Rectal smooth muscle tissue (tissue), 1 donor: Measurements from ENCODE around the gene CPNE8.

Experiments
- H3K27ac ChIP-seq: one replicate; pipeline ENCODE4 v1.7.0; 2013; ENCODE audit warnings: low read depth, low read length, inconsistent platforms
- H3K27me3 ChIP-seq: one replicate; pipeline ENCODE4 v1.7.0; 2013; ENCODE audit warnings: low read length; ENCODE audit not compliant: control insufficient read depth, insufficient read depth
- H3K36me3 ChIP-seq: one replicate; pipeline ENCODE4 v1.7.0; 2013; ENCODE audit warnings: low read length; ENCODE audit not compliant: control insufficient read depth, insufficient read depth
- H3K4me1 ChIP-seq: one replicate; pipeline ENCODE4 v1.7.0; 2013; ENCODE audit warnings: low read length; ENCODE audit not compliant: control insufficient read depth, insufficient read depth
- H3K4me3 ChIP-seq: one replicate; pipeline ENCODE4 v1.7.0; 2013; ENCODE audit warnings: low read length
- H3K9ac ChIP-seq: one replicate; pipeline ENCODE4 v1.7.0; 2013; ENCODE audit warnings: low read length

Gene CPNE8

DNA sequence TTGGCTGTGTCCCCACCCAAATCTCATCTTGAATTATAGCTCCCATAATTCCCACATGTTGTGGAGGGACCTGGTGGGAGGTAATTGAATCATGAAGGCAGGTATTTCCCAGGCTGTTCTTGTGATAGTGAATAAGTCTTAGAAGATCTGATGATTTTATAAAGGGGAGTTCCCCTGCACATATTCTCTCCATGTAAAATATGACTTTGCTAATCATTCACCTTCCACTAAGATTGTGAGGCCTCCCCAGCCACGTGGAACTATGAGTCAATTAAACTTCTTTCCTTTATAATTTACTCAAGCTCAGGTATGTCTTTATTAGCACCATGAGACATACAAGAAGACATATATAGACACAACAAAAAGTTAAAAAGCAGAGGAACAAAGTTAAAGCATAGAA, 120.0 kb downstream of the CPNE8 start:
- no peak overlapping the region for H3K9ac ChIP-seq
- H3K27me3 ChIP-seq, result no peaks in the 10 kb centered on the region
- H3K36me3 ChIP-seq, result no peaks in the 10 kb centered on the region
- no peak overlapping the region for H3K27ac ChIP-seq
- no peak overlapping the region for H3K4me3 ChIP-seq
- H3K4me1 ChIP-seq, result no peaks in the 10 kb centered on the region

- Histone ChIP-seq H3K4me3 (no peak overlapping the region), H3K27me3 (no peaks in the 10 kb centered on the region), H3K4me1 (no peaks in the 10 kb centered on the region), H3K27ac (no peak overlapping the region), H3K36me3 (no peaks in the 10 kb centered on the region), H3K9ac (no peak overlapping the region)
Measured at GRCh38 chr12:38783304-38783703, 122.1 kb downstream of the CPNE8 start.

GRCh38 chr12:38782359-38782758, 123.0 kb downstream of the CPNE8 start:
- H3K4me3 ChIP-seq, result no peak overlapping the region
- no peaks in the 10 kb centered on the region for H3K27me3 ChIP-seq
- H3K27ac ChIP-seq, result no peak overlapping the region
- H3K9ac ChIP-seq, result no peak overlapping the region
- H3K4me1 ChIP-seq, result no peaks in the 10 kb centered on the region
- no peaks in the 10 kb centered on the region for H3K36me3 ChIP-seq

DNA sequence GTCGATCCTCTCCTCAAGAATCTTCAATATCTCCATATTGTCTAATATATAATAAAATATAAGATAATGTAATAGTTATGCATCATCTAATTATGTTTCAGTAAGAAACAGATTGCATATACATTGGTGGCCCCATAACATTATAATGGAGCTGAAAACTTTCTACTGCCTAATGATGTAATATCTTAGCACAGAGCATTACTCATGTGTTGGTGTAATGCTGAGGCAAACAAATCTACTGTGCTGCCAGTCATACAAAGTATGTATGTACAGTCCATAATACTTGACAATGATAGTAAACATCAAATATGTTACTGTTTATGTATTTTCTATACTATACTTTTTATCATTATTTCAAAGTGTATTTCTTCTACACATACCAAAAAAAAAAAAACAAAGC, 128.7 kb downstream of the CPNE8 start:
- Histone ChIP-seq H3K36me3 (no peaks in the 10 kb centered on the region), H3K4me1 (no peaks in the 10 kb centered on the region), H3K4me3 (no peak overlapping the region), H3K27me3 (no peaks in the 10 kb centered on the region), H3K27ac (no peak overlapping the region), H3K9ac (no peak overlapping the region)

GRCh38 chr12:38775457-38775856, 129.9 kb downstream of the CPNE8 start:
- H3K27me3 ChIP-seq, result no peaks in the 10 kb centered on the region
- no peak overlapping the region for H3K27ac ChIP-seq
- no peak overlapping the region for H3K4me3 ChIP-seq
- no peaks in the 10 kb centered on the region for H3K36me3 ChIP-seq
- H3K4me1 ChIP-seq, result no peaks in the 10 kb centered on the region
- no peak overlapping the region for H3K9ac ChIP-seq

DNA sequence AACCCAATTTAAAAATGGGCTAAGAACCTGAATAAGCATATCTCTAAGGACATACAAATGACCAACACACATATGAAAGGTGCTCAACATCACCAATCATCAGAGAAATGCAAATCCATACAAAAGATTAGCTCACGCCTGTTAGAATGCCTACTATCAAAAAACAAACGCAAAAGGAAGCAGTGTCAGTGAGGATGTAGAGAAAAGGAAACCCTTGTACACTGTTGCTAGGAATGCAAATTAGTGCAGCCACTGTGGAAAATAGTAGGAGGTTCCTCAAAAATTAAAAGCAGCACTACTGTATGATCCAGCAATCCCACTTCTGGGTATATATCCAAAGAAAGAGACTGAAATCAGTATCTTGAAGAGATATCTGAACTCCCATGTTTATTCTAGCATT, 133.0 kb downstream of the CPNE8 start:
- no peaks in the 10 kb centered on the region for H3K36me3 ChIP-seq
- no peaks in the 10 kb centered on the region for H3K27me3 ChIP-seq
- H3K4me3 ChIP-seq, result no peak overlapping the region
- H3K27ac ChIP-seq, result no peak overlapping the region
- no peak overlapping the region for H3K9ac ChIP-seq
- H3K4me1 ChIP-seq, result no peaks in the 10 kb centered on the region

DNA sequence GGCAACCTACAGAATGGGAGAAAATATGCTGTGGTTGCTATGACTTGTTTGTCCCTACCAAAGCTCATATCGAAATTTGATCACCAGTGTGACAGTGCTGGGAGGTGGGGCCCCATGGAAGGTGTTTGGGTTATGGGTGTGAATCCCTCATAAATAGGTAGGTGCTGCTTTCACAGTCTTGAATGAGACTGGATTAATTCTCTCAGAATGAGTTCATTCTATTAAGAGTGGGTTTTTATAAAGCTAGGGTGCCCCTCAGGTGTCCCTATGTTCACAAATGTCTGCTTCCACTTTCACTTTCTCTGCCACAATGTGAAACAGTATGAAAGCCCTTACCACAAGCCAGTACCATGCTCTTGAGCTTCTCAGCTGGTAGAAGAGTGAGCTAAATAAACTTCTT, 133.5 kb downstream of the CPNE8 start:
- Histone ChIP-seq H3K36me3 (no peaks in the 10 kb centered on the region), H3K9ac (no peak overlapping the region), H3K4me1 (no peaks in the 10 kb centered on the region), H3K27me3 (no peaks in the 10 kb centered on the region), H3K27ac (no peak overlapping the region), H3K4me3 (no peak overlapping the region)

- Histone ChIP-seq H3K36me3 (no peaks in the 10 kb centered on the region), H3K27ac (no peak overlapping the region), H3K9ac (no peak overlapping the region), H3K4me3 (no peak overlapping the region), H3K27me3 (no peaks in the 10 kb centered on the region), H3K4me1 (no peaks in the 10 kb centered on the region)
Measured at GRCh38 chr12:38761636-38762342, 143.6 kb downstream of the CPNE8 start.

DNA sequence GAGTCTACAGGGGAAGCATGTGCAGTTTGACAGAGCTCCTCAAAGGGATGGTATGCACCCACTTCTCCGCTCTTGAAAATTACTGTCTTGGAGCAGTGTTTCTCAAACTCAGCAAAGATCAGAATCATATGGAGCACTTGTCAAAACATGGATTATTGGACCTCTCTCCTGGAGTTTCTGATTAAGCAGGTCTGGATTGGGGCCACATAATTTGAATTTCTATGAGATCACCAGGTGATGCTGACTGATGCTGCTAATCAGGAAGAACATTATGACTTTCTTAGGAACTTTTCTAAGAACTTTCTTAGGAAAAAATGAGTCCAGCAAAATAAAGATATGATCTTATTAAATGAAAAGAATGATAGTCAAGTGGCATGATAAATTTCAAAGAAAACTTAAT, 144.3 kb downstream of the CPNE8 start:
- no peak overlapping the region for H3K4me3 ChIP-seq
- H3K27ac ChIP-seq, result no peak overlapping the region
- H3K4me1 ChIP-seq, result no peaks in the 10 kb centered on the region
- H3K9ac ChIP-seq, result no peak overlapping the region
- no peaks in the 10 kb centered on the region for H3K27me3 ChIP-seq
- H3K36me3 ChIP-seq, result no peaks in the 10 kb centered on the region

GRCh38 chr12:38759621-38760020, 145.8 kb downstream of the CPNE8 start:
- H3K9ac ChIP-seq, result no peak overlapping the region
- no peaks in the 10 kb centered on the region for H3K4me1 ChIP-seq
- H3K4me3 ChIP-seq, result no peak overlapping the region
- no peak overlapping the region for H3K27ac ChIP-seq
- H3K27me3 ChIP-seq, result no peaks in the 10 kb centered on the region
- no peaks in the 10 kb centered on the region for H3K36me3 ChIP-seq

DNA sequence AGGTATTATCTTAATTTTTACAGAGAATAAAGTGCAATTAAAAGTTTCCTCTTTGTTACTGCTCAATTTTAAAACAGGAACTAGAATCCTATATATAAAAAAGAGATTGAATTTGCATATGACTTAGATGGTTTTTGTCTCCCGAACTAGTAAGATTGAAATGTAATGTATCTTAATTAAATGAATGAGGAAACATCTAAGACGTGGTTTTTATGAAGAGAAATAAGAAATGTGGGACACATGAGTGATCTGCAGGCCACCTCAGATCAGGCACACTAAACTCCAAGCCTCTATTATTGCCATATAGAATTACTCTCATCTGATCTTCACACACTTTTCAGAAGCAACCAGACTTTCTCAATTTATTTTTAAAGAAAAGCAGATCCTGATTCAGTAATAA, 158.6 kb downstream of the CPNE8 start:
- H3K36me3 ChIP-seq, result no peaks in the 10 kb centered on the region
- no peak overlapping the region for H3K4me3 ChIP-seq
- H3K9ac ChIP-seq, result no peak overlapping the region
- no peaks in the 10 kb centered on the region for H3K27me3 ChIP-seq
- no peaks in the 10 kb centered on the region for H3K4me1 ChIP-seq
- H3K27ac ChIP-seq, result no peak overlapping the region

GRCh38 chr12:38745601-38746000, 159.8 kb downstream of the CPNE8 start:
- H3K4me1 ChIP-seq, result no peaks in the 10 kb centered on the region
- H3K27ac ChIP-seq, result no peak overlapping the region
- no peak overlapping the region for H3K9ac ChIP-seq
- H3K36me3 ChIP-seq, result no peaks in the 10 kb centered on the region
- H3K27me3 ChIP-seq, result no peaks in the 10 kb centered on the region
- no peak overlapping the region for H3K4me3 ChIP-seq

GRCh38 chr12:38744041-38744440, 161.3 kb downstream of the CPNE8 start:
- H3K36me3 ChIP-seq, result no peaks in the 10 kb centered on the region
- no peak overlapping the region for H3K27ac ChIP-seq
- no peaks in the 10 kb centered on the region for H3K4me1 ChIP-seq
- H3K27me3 ChIP-seq, result no peaks in the 10 kb centered on the region
- no peak overlapping the region for H3K4me3 ChIP-seq
- no peak overlapping the region for H3K9ac ChIP-seq
